Nephron (organoid): ENCODE measurements around the gene BCL11B.
A peak's percentile ranks its signal among the peaks of the same experiment; 100 is the strongest.

ENCODE experiments used
- H3K27ac Mint-ChIP-seq, 3 experiments: 2 replicates each; pipeline ENCODE4 v1.8.0; 2020; ENCODE audit warnings: mixed read lengths in 3 of 3, mild to moderate bottlenecking in 2 of 3, moderate library complexity in 1 of 3
- H3K27me3 Mint-ChIP-seq: 2 replicates; pipeline ENCODE4 v1.8.0; 2021; ENCODE audit warnings: low read depth, mild to moderate bottlenecking, moderate library complexity, mixed read lengths
- H3K36me3 Mint-ChIP-seq: 2 replicates; pipeline ENCODE4 v1.8.0; 2020; ENCODE audit warnings: low read depth, mixed read lengths
- H3K4me1 Mint-ChIP-seq: 2 replicates; pipeline ENCODE4 v1.8.0; 2020; ENCODE audit warnings: mixed read lengths
- H3K4me3 Mint-ChIP-seq, 3 experiments: 2 replicates each; pipeline ENCODE4 v1.8.0; 2020; ENCODE audit warnings: mild to moderate bottlenecking in 3 of 3, mixed read lengths in 3 of 3, moderate library complexity in 2 of 3
- H3K9me3 Mint-ChIP-seq: 2 replicates; pipeline ENCODE4 v1.8.0; 2020; ENCODE audit warnings: mixed read lengths
- CTCF ChIP-seq, 3 experiments: fragments of 200-600 bp; sonication (generic); IDR thresholded peaks; one replicate each; pipeline ENCODE4 v1.5.0; 2021; ENCODE audit warnings: antibody characterized with exemption in 3 of 3; ENCODE audit not compliant: unreplicated experiment in 3 of 3

Gene BCL11B

GRCh38 chr14:99137001-99137700, 134.8 kb downstream of the BCL11B start:
- Mint-ChIP-seq H3K27ac (peak overlapping the region; percentile 8 to 53 (median 48)), H3K4me3 (no peak overlapping the region), H3K9me3 (no peaks in the 10 kb centered on the region), H3K36me3 (no peaks in the 10 kb centered on the region), H3K4me1 (peaks cover 35% of the 10 kb centered on the region), H3K27me3 (peaks cover 46% of the 10 kb centered on the region)
- no peak for TF ChIP-seq CTCF (IDR thresholded peaks at IDR 0.05; ENCODE audit: unreplicated experiment in 3 of 3)

GRCh38 chr14:99136401-99136800, 135.6 kb downstream of the BCL11B start:
- Mint-ChIP-seq H3K9me3 (no peaks in the 10 kb centered on the region), H3K36me3 (no peaks in the 10 kb centered on the region), H3K27me3 (peaks cover 46% of the 10 kb centered on the region), H3K4me3 (no peak overlapping the region), H3K4me1 (peaks cover 35% of the 10 kb centered on the region), H3K27ac (no peak overlapping the region)
- no peak for TF ChIP-seq CTCF (IDR thresholded peaks at IDR 0.05; ENCODE audit: unreplicated experiment in 3 of 3)

- H3K27me3 Mint-ChIP-seq: peaks cover 44% of the 10 kb centered on the region
- H3K27ac Mint-ChIP-seq: no peak overlapping the region
- H3K4me3 Mint-ChIP-seq: no peak overlapping the region
- no peaks in the 10 kb centered on the region for H3K9me3 Mint-ChIP-seq
- H3K36me3 Mint-ChIP-seq: no peaks in the 10 kb centered on the region
- peaks cover 35% of the 10 kb centered on the region for H3K4me1 Mint-ChIP-seq
- no peak for TF ChIP-seq CTCF (IDR thresholded peaks at IDR 0.05; ENCODE audit: unreplicated experiment in 3 of 3)
These were observed 136.0 kb downstream of the BCL11B start for GRCh38 chr14:99136047-99136400.

GRCh38 chr14:99134516-99135046, 137.4 kb downstream of the BCL11B start:
- Mint-ChIP-seq H3K9me3 (no peaks in the 10 kb centered on the region), H3K36me3 (no peaks in the 10 kb centered on the region), H3K27me3 (peaks cover 44% of the 10 kb centered on the region), H3K27ac (no peak overlapping the region), H3K4me1 (peaks cover 38% of the 10 kb centered on the region), H3K4me3 (no peak overlapping the region)
- TF ChIP-seq CTCF (IDR thresholded peaks at IDR 0.05; ENCODE audit: unreplicated experiment in 3 of 3): no peak

- peak overlapping the region; percentile 21 to 83 (median 32) for H3K27ac Mint-ChIP-seq
- H3K27me3 Mint-ChIP-seq: peaks cover 44% of the 10 kb centered on the region
- peaks cover 45% of the 10 kb centered on the region for H3K4me1 Mint-ChIP-seq
- no peak for TF ChIP-seq CTCF (IDR thresholded peaks at IDR 0.05; ENCODE audit: unreplicated experiment in 3 of 3)
- no peaks in the 10 kb centered on the region for H3K36me3 Mint-ChIP-seq
- no peaks in the 10 kb centered on the region for H3K9me3 Mint-ChIP-seq
- no peak overlapping the region for H3K4me3 Mint-ChIP-seq
These were observed 138.1 kb downstream of the BCL11B start for GRCh38 chr14:99133636-99134515.
